DND-41 (cell line): Measurements from ENCODE around the gene NPRL2.
A peak's percentile ranks its signal among the peaks of the same experiment; 100 is the strongest.

Experiments
- ATAC-seq: fragments of 200-7000 bp; cut with Tn5 transposase; 3 replicates; pipeline ENCODE4 v1.9.1; 2021; ENCODE audit warnings: low read depth; ENCODE audit not compliant: insufficient read depth
- DNase-seq: peaks from one replicate; pipeline ENCODE4 v3.0.0-alpha.2; 2020
- H2AFZ ChIP-seq: 2 replicates; pipeline ENCODE4 v1.6.0; 2012; ENCODE audit warnings: low read depth, low read length
- H3K27ac ChIP-seq: 2 replicates; pipeline ENCODE4 v1.5.1; 2012; ENCODE audit warnings: low read length, inconsistent platforms
- H3K27me3 ChIP-seq: fragments of 200-600 bp; sonication (generic); 2 replicates; pipeline ENCODE4 v1.6.0; 2012; ENCODE audit warnings: low read length, mild to moderate bottlenecking, inconsistent platforms; ENCODE audit not compliant: insufficient read depth, poor library complexity
- H3K36me3 ChIP-seq: 2 replicates; pipeline ENCODE4 v1.5.1; 2012; ENCODE audit warnings: low read length, inconsistent platforms; ENCODE audit not compliant: insufficient read depth
- H3K4me1 ChIP-seq: 2 replicates; pipeline ENCODE4 v1.5.1; 2012; ENCODE audit warnings: mild to moderate bottlenecking, low read length; ENCODE audit not compliant: insufficient read depth
- H3K4me2 ChIP-seq: 2 replicates; pipeline ENCODE4 v1.6.0; 2012; ENCODE audit warnings: mild to moderate bottlenecking, moderate library complexity, low read length, inconsistent platforms; ENCODE audit not compliant: insufficient read depth
- H3K4me3 ChIP-seq, 2 experiments: fragments of 200-600 bp in 1 of 2; shearing (Covaris generic) in 1 of 2; 2 replicates each; pipeline ENCODE4 v1.5.1; 2012 to 2016; ENCODE audit warnings: inconsistent platforms in 2 of 2, low read length in 2 of 2, mild to moderate bottlenecking in 2 of 2, low read depth in 1 of 2, moderate library complexity in 1 of 2
- H3K79me2 ChIP-seq: 2 replicates; pipeline ENCODE4 v1.6.0; 2012; ENCODE audit warnings: low read length, inconsistent platforms; ENCODE audit not compliant: insufficient read depth
- H3K9ac ChIP-seq: 2 replicates; pipeline ENCODE4 v1.6.0; 2012; ENCODE audit warnings: low read depth, mild to moderate bottlenecking, inconsistent platforms, low read length, moderate library complexity
- H3K9me3 ChIP-seq: 2 replicates; pipeline ENCODE4 v1.5.1; 2012; ENCODE audit warnings: low read length, moderate library complexity, mild to moderate bottlenecking, inconsistent platforms; ENCODE audit not compliant: insufficient read depth, severe bottlenecking
- H4K20me1 ChIP-seq: 2 replicates; pipeline ENCODE4 v1.6.0; 2012; ENCODE audit warnings: low read length; ENCODE audit not compliant: insufficient read depth
- CTCF ChIP-seq: IDR thresholded peaks from 2 replicates; pipeline ENCODE4 v1.5.1; 2012; ENCODE audit warnings: borderline replicate concordance, low read length, moderate library complexity, mild to moderate bottlenecking; ENCODE audit not compliant: poor library complexity, severe bottlenecking; ENCODE audit errors: extremely low read depth
- EZH2 ChIP-seq: IDR thresholded peaks from 3 replicates; pipeline ENCODE4 v1.6.1; 2012; ENCODE audit warnings: borderline replicate concordance, low read depth, mild to moderate bottlenecking, moderate library complexity, low read length, inconsistent platforms; ENCODE audit not compliant: severe bottlenecking

NPRL2 gene

GRCh38 chr3:50375258-50375931 is 24.8 kb upstream of the NPRL2 start:
- DNase-seq (no peak), ATAC-seq (no peak)
- Histone ChIP-seq H3K79me2 (no peaks in the 10 kb centered on the region), H3K9me3 (no peaks in the 10 kb centered on the region), H3K4me1 (0 out of 2 replicates have a peak, but pooled peaks cover 2% of the 10 kb centered on the region), H3K9ac (no peak overlapping the region), H3K27me3 (no peaks in the 10 kb centered on the region), H3K36me3 (no peaks in the 10 kb centered on the region), H4K20me1 (no peaks in the 10 kb centered on the region; the same call in 1 of the 2 replicates), H2AFZ (no peak overlapping the region), H3K4me3 (no peak overlapping the region), H3K27ac (no peak overlapping the region), H3K4me2 (no peak overlapping the region)
- TF ChIP-seq EZH2: no peak
- TF ChIP-seq CTCF: peak; percentile 25

GRCh38 chr3:50374363-50375257 is 24.0 kb upstream of the NPRL2 start:
- Histone ChIP-seq H3K9me3 (no peaks in the 10 kb centered on the region), H2AFZ (no peak overlapping the region), H3K36me3 (no peaks in the 10 kb centered on the region), H3K27ac (no peak overlapping the region), H3K4me2 (no peak overlapping the region), H4K20me1 (no peaks in the 10 kb centered on the region; the same call in 1 of the 2 replicates), H3K4me3 (no peak overlapping the region), H3K9ac (no peak overlapping the region), H3K27me3 (no peaks in the 10 kb centered on the region), H3K4me1 (0 out of 2 replicates have a peak, but pooled peaks cover 2% of the 10 kb centered on the region), H3K79me2 (no peaks in the 10 kb centered on the region)
- no peak for DNase-seq
- ATAC-seq: no peak
- no peak for TF ChIP-seq EZH2
- no peak for TF ChIP-seq CTCF

GRCh38 chr3:50373146-50374051 is 22.8 kb upstream of the NPRL2 start:
- Histone ChIP-seq H3K4me2 (no peak overlapping the region), H3K27me3 (no peaks in the 10 kb centered on the region), H2AFZ (no peak overlapping the region), H3K36me3 (no peaks in the 10 kb centered on the region), H3K4me3 (no peak overlapping the region), H3K4me1 (0 out of 2 replicates have a peak, but pooled peaks cover 2% of the 10 kb centered on the region), H3K79me2 (no peaks in the 10 kb centered on the region), H3K9ac (no peak overlapping the region), H4K20me1 (peaks cover 1% of the 10 kb centered on the region; the same call in 1 of the 2 replicates), H3K27ac (no peak overlapping the region), H3K9me3 (no peaks in the 10 kb centered on the region)
- no peak for ATAC-seq
- no peak for TF ChIP-seq CTCF
- no peak for TF ChIP-seq EZH2
- DNase-seq: no peak
